Fibroblast of upper back skin (primary cell): Measurements from ENCODE around the gene CIITA.
"Not testable (repeated sequence)": the region's sequence is repeated elsewhere in the genome, so short reads cannot be mapped to it uniquely, and the experiment has no call there.

Experiments used
- DNase-seq: peaks from one replicate; pipeline ENCODE4 v3.0.0-alpha.2; 2013

Gene CIITA

GRCh38 chr16:10920726-10921427, 43.9 kb downstream of the CIITA start:
- DNase-seq, result no peak

- DNase-seq, result no peak
Measured at GRCh38 chr16:10921536-10922327, 44.7 kb downstream of the CIITA start.

- no peak for DNase-seq
Measured at GRCh38 chr16:10922328-10923145, 45.5 kb downstream of the CIITA start.

- no peak for DNase-seq
Measured at GRCh38 chr16:10923146-10923649, 46.2 kb downstream of the CIITA start.

GRCh38 chr16:10923650-10924214, 46.7 kb downstream of the CIITA start:
- DNase-seq, result no peak

- DNase-seq, result not testable (repeated sequence)
Measured at GRCh38 chr16:10925285-10925684, 48.3 kb downstream of the CIITA start.

GRCh38 chr16:10926094-10926493, 49.1 kb downstream of the CIITA start:
- DNase-seq, result no peak

- no peak for DNase-seq
Measured at GRCh38 chr16:10926867-10927266, 49.9 kb downstream of the CIITA start.

GRCh38 chr16:10927497-10928112, 50.6 kb downstream of the CIITA start:
- DNase-seq, result no peak

GRCh38 chr16:10929097-10929496, 52.1 kb downstream of the CIITA start:
- DNase-seq, result not testable (repeated sequence)

- DNase-seq, result no peak
Measured at GRCh38 chr16:10929853-10930754, 53.1 kb downstream of the CIITA start.

GRCh38 chr16:10930755-10931093, 53.7 kb downstream of the CIITA start:
- DNase-seq, result no peak

- no peak for DNase-seq
Measured at GRCh38 chr16:10931134-10931533, 54.1 kb downstream of the CIITA start.

- DNase-seq, result no peak
Measured at GRCh38 chr16:10931977-10932632, 55.1 kb downstream of the CIITA start.

GRCh38 chr16:10932959-10933710, 56.1 kb downstream of the CIITA start:
- no peak for DNase-seq

GRCh38 chr16:10933865-10934264, 56.9 kb downstream of the CIITA start:
- no peak for DNase-seq

GRCh38 chr16:10934325-10935107, 57.5 kb downstream of the CIITA start:
- DNase-seq, result no peak

- no peak for DNase-seq
Measured at GRCh38 chr16:10935226-10935915, 58.4 kb downstream of the CIITA start.
